HEK293 (cell line): ENCODE results near the gene SCTR.

ENCODE experiments used
- MEIS1 ChIP-seq: sonication (generic); formaldehyde crosslinking; IDR thresholded peaks from 2 replicates; pipeline ENCODE4 v1.8.1; 2022; ENCODE audit warnings: missing genetic modification reagents, mild to moderate bottlenecking, borderline replicate concordance
- ZNF558 ChIP-seq: fragments of 450-650 bp; formaldehyde crosslinking; IDR thresholded peaks from 2 replicates; pipeline ENCODE4 v1.5.1; 2016; ENCODE audit warnings: missing biosample characterization, missing genetic modification characterization
- TF ChIP-seq, protein P1 (sequence below): fragments of 450-650 bp; formaldehyde crosslinking; IDR thresholded peaks from 2 replicates; pipeline ENCODE4 v1.5.1; 2016; ENCODE audit warnings: missing biosample characterization, missing genetic modification characterization
- TF ChIP-seq, protein P2 (sequence below): fragments of 450-650 bp; IDR thresholded peaks from 2 replicates; pipeline ENCODE4 v1.5.1; 2018; ENCODE audit warnings: missing biosample characterization, missing genetic modification characterization

DNA sequence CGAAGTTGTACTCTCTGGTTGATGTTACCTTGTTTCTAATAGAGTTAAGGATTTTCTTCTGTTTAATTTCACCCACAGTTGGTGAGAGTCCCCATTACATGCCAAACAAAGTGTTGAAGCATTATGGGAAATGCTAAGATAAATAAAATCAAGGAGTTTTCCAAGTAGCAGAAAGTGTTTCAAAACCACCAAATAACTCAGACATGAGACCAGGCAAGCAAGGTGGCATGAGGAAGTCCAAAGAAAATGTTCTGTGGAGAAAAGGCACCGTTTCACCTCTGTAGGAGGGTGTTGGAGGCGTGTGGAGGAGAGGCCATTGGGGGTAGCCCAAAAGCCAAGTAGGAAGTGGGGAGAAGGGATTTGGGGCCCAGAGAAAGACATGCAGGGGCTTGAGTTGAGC, 28.6 kb upstream of the SCTR start:
- TF ChIP-seq ZNF558 (tag by site-specific recombination) (no peak), MEIS1 (CRISPR knock-in tag) (no peak)
- TF ChIP-seq, protein P1, sequence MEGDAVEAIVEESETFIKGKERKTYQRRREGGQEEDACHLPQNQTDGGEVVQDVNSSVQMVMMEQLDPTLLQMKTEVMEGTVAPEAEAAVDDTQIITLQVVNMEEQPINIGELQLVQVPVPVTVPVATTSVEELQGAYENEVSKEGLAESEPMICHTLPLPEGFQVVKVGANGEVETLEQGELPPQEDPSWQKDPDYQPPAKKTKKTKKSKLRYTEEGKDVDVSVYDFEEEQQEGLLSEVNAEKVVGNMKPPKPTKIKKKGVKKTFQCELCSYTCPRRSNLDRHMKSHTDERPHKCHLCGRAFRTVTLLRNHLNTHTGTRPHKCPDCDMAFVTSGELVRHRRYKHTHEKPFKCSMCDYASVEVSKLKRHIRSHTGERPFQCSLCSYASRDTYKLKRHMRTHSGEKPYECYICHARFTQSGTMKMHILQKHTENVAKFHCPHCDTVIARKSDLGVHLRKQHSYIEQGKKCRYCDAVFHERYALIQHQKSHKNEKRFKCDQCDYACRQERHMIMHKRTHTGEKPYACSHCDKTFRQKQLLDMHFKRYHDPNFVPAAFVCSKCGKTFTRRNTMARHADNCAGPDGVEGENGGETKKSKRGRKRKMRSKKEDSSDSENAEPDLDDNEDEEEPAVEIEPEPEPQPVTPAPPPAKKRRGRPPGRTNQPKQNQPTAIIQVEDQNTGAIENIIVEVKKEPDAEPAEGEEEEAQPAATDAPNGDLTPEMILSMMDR, result no peak
- TF ChIP-seq, protein P2, sequence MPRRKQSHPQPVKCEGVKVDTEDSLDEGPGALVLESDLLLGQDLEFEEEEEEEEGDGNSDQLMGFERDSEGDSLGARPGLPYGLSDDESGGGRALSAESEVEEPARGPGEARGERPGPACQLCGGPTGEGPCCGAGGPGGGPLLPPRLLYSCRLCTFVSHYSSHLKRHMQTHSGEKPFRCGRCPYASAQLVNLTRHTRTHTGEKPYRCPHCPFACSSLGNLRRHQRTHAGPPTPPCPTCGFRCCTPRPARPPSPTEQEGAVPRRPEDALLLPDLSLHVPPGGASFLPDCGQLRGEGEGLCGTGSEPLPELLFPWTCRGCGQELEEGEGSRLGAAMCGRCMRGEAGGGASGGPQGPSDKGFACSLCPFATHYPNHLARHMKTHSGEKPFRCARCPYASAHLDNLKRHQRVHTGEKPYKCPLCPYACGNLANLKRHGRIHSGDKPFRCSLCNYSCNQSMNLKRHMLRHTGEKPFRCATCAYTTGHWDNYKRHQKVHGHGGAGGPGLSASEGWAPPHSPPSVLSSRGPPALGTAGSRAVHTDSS, result no peak
